ENCODE measurements around the gene SCAF1. TPM values are rescaled to one million over a fixed set of nuclear protein-coding genes. Genes with fewer than 3 reads are reported as not detected.

Gene SCAF1
- total and polyA plus RNA-seq, 2 donors (not counting 1 experiment from before 2014, with no cell fraction given) = 17.1 to 68.3 TPM

GRCh38 chr19:49683814-49684250 lies 41.8 kb downstream of the SCAF1 start:
- TF ChIP-seq EZH2 (IDR thresholded peaks at IDR 0.05; ENCODE audit: borderline replicate concordance, insufficient read depth, low read depth, low read length, poor library complexity, severe bottlenecking) = no peak
- no peak for TF ChIP-seq CTCF (IDR thresholded peaks at IDR 0.05)
- Mint-ChIP-seq H3K27me3 (no peaks in the 10 kb centered on the region), H3K9me3 (ENCODE audit: insufficient read depth) (no peaks in the 10 kb centered on the region), H3K4me1 (peaks cover 24% of the 10 kb centered on the region), H3K27ac (no peak overlapping the region), H3K4me3 (no peak overlapping the region)
- WGBS (ENCODE audit: insufficient coverage) = 94% methylated on average over 18 of the region's 18 CpGs
- Histone ChIP-seq H3K36me3 (replicated peaks in 1 of 2; ENCODE audit: control extremely low read depth in 1 of 2, control insufficient read depth in 1 of 2, extremely low read depth in 1 of 2, insufficient read depth in 2 of 2, low read length in 1 of 2) (peaks cover 0 to 68% of the 10 kb centered on the region in 2 experiments), H2AFZ (ENCODE audit: insufficient read depth, low read depth, low read length, poor library complexity, severe bottlenecking) (no peak overlapping the region), H3K79me2 (ENCODE audit: control insufficient read depth, insufficient read depth, low read length) (peaks cover 43% of the 10 kb centered on the region), H3K27ac (ENCODE audit: low read length in 2 of 2) (no peak overlapping the region), H3K9me3 (ENCODE audit: control extremely low read depth in 1 of 3, control insufficient read depth in 2 of 3, insufficient read depth in 1 of 3, low read length in 2 of 3) (no peaks in the 10 kb centered on the region), H3K9ac (ENCODE audit: low read length) (no peak overlapping the region), H4K20me1 (ENCODE audit: control insufficient read depth, insufficient read depth, low read length, poor library complexity, severe bottlenecking) (peaks cover 75% of the 10 kb centered on the region), H3K4me1 (ENCODE audit: control insufficient read depth in 2 of 2, insufficient read depth in 2 of 2, low read length in 2 of 2) (peaks cover 19 to 21% of the 10 kb centered on the region in 2 donors), H3K27me3 (replicated peaks in 1 of 4; ENCODE audit: control extremely low read depth in 1 of 4, control insufficient read depth in 3 of 4, insufficient read depth in 4 of 4, low read length in 3 of 4) (no peaks in the 10 kb centered on the region), H3K4me3 (ENCODE audit: control extremely low read depth in 1 of 5, extremely low read depth in 1 of 5, insufficient read depth in 1 of 5, low read depth in 2 of 5, low read length in 4 of 5) (no peak overlapping the region), H3K4me2 (replicated peaks; ENCODE audit: low read depth, low read length, poor library complexity, severe bottlenecking) (no peak overlapping the region)
- ATAC-seq (ENCODE audit: low read depth) (no peak), DNase-seq (peak; percentile 25)
- intact Hi-C loops (cut with micrococcal nuclease) = no loop called here
- ChIA-PET CTCF (interaction anchor here (0.5 to 0.8 kb wide), 3 partner anchors 109 to 611 kb away, joined by 3 to 4 read pairs (median 4); no protein-coding TSS in a partner anchor), POLR2A (no interaction called here)

GRCh38 chr19:49684251-49684982 lies 42.4 kb downstream of the SCAF1 start:
- DNase-seq (peak; percentile 57), ATAC-seq (ENCODE audit: low read depth) (no peak)
- 89% methylated on average over 34 of the region's 35 CpGs for WGBS (ENCODE audit: insufficient coverage)
- TF ChIP-seq CTCF (IDR thresholded peaks at IDR 0.05) = peak; percentile 64
- TF ChIP-seq EZH2 (IDR thresholded peaks at IDR 0.05; ENCODE audit: borderline replicate concordance, insufficient read depth, low read depth, low read length, poor library complexity, severe bottlenecking) = no peak
- H3K79me2 ChIP-seq (ENCODE audit: control insufficient read depth, insufficient read depth, low read length) = peaks cover 38% of the 10 kb centered on the region
- intact Hi-C loops (cut with micrococcal nuclease) = no loop called here
- H3K36me3 ChIP-seq (replicated peaks in 1 of 2; ENCODE audit: control extremely low read depth in 1 of 2, control insufficient read depth in 1 of 2, extremely low read depth in 1 of 2, insufficient read depth in 2 of 2, low read length in 1 of 2) = peaks cover 0 to 68% of the 10 kb centered on the region in 2 experiments
- H3K9me3 Mint-ChIP-seq (ENCODE audit: insufficient read depth) = no peaks in the 10 kb centered on the region
- no peak overlapping the region for H3K4me2 ChIP-seq (replicated peaks; ENCODE audit: low read depth, low read length, poor library complexity, severe bottlenecking)
- ChIA-PET POLR2A (no interaction called here), CTCF (interaction anchor here (0.5 to 1.4 kb wide), 5 partner anchors 9 to 611 kb away, joined by 3 to 5 read pairs (median 4); no protein-coding TSS in a partner anchor)
- no peak overlapping the region for H3K4me3 ChIP-seq (ENCODE audit: control extremely low read depth in 1 of 5, extremely low read depth in 1 of 5, insufficient read depth in 1 of 5, low read depth in 2 of 5, low read length in 4 of 5)
- no peak overlapping the region for H2AFZ ChIP-seq (ENCODE audit: insufficient read depth, low read depth, low read length, poor library complexity, severe bottlenecking)
- H3K9ac ChIP-seq (ENCODE audit: low read length) = no peak overlapping the region
- H4K20me1 ChIP-seq (ENCODE audit: control insufficient read depth, insufficient read depth, low read length, poor library complexity, severe bottlenecking) = peaks cover 75% of the 10 kb centered on the region
- H3K9me3 ChIP-seq (ENCODE audit: control extremely low read depth in 1 of 3, control insufficient read depth in 2 of 3, insufficient read depth in 1 of 3, low read length in 2 of 3) = peaks cover 0 to under 1% (median 0%) of the 10 kb centered on the region in 3 donors
- H3K4me1 Mint-ChIP-seq = peaks cover 21% of the 10 kb centered on the region
- H3K27ac ChIP-seq (ENCODE audit: low read length in 2 of 2) = no peak overlapping the region
- H3K27me3 ChIP-seq (replicated peaks in 1 of 4; ENCODE audit: control extremely low read depth in 1 of 4, control insufficient read depth in 3 of 4, insufficient read depth in 4 of 4, low read length in 3 of 4) = peaks cover 0 to 2% (median under 1%) of the 10 kb centered on the region in 4 experiments
- no peak overlapping the region for H3K4me3 Mint-ChIP-seq
- H3K27me3 Mint-ChIP-seq = no peaks in the 10 kb centered on the region
- no peak overlapping the region for H3K27ac Mint-ChIP-seq
- H3K4me1 ChIP-seq (ENCODE audit: control insufficient read depth in 2 of 2, insufficient read depth in 2 of 2, low read length in 2 of 2) = peaks cover 16 to 17% of the 10 kb centered on the region in 2 donors
